ENCODE measurements around the gene ALK.

The ALK gene

GRCh38 chr2:29393676-29394075, 527.7 kb downstream of the ALK start:
- no peak for DNase-seq

GRCh38 chr2:29392774-29393173, 528.6 kb downstream of the ALK start:
- DNase-seq, result no peak

- no peak for DNase-seq
Observed at GRCh38 chr2:29390136-29390535, 531.2 kb downstream of the ALK start.

GRCh38 chr2:29389686-29390085, 531.7 kb downstream of the ALK start:
- no peak for DNase-seq

GRCh38 chr2:29388071-29388470, 533.3 kb downstream of the ALK start:
- no peak for DNase-seq

- no peak for DNase-seq
Observed at GRCh38 chr2:29382486-29382885, 538.9 kb downstream of the ALK start.

GRCh38 chr2:29377788-29378187, 543.6 kb downstream of the ALK start:
- no peak for DNase-seq

- DNase-seq, result no peak
Observed at GRCh38 chr2:29376541-29376940, 544.8 kb downstream of the ALK start.

- no peak for DNase-seq
Observed at GRCh38 chr2:29375843-29376242, 545.5 kb downstream of the ALK start.

GRCh38 chr2:29374823-29375222, 546.6 kb downstream of the ALK start:
- no peak for DNase-seq

GRCh38 chr2:29373870-29374269, 547.5 kb downstream of the ALK start:
- no peak for DNase-seq

GRCh38 chr2:29372185-29372584, 549.2 kb downstream of the ALK start:
- DNase-seq, result no peak

GRCh38 chr2:29370581-29371125, 550.7 kb downstream of the ALK start:
- DNase-seq, result no peak

- DNase-seq, result no peak
Observed at GRCh38 chr2:29370173-29370572, 551.2 kb downstream of the ALK start.

GRCh38 chr2:29368659-29369040, 552.7 kb downstream of the ALK start:
- DNase-seq, result no peak

GRCh38 chr2:29367986-29368658, 553.3 kb downstream of the ALK start:
- no peak for DNase-seq

GRCh38 chr2:29363111-29363510, 558.3 kb downstream of the ALK start:
- no peak for DNase-seq

GRCh38 chr2:29361231-29361630, 560.2 kb downstream of the ALK start:
- no peak for DNase-seq

- no peak for DNase-seq
Observed at GRCh38 chr2:29360016-29360784, 561.2 kb downstream of the ALK start.

GRCh38 chr2:29353403-29353991, 567.9 kb downstream of the ALK start:
- DNase-seq, result no peak

GRCh38 chr2:29351916-29352591, 569.3 kb downstream of the ALK start:
- DNase-seq, result no peak

- DNase-seq, result no peak
Observed at GRCh38 chr2:29351248-29351647, 570.1 kb downstream of the ALK start.

- DNase-seq, result no peak
Observed at GRCh38 chr2:29349316-29350030, 571.9 kb downstream of the ALK start.
